GM19351 (cell line): ENCODE measurements around the gene C1QL4.
"Not testable (repeated sequence)": the region's sequence is repeated elsewhere in the genome, so short reads cannot be mapped to it uniquely, and the experiment has no call there.

Experiments used
- ATAC-seq: cut with Tn5 transposase; IDR thresholded peaks from one replicate; pipeline ENCODE4 v1.9.1; 2021; ENCODE audit warnings: mild to moderate bottlenecking, moderate library complexity; ENCODE audit not compliant: unreplicated experiment

The C1QL4 gene

DNA sequence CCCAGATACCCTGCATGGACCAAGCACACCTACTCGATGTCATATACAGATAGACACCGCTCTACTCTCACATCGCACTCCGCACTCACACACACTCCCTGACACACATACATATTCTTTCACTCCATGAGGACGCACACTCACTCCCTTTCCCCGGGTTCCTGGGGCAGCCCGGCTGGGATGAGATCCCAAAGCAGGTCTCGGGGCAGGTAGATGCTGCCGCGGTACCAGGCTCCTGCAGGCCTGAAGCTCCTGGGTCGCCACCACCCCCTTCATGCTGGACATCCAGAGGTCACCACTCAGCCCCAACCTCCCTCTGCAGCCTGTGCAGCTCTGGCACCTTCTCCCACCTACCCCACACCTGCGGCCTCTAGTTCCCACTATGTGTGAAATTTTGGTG lies 2.3 kb downstream of the C1QL4 start:
- ATAC-seq: no peak

GRCh38 chr12:49334226-49334625 lies 2.8 kb downstream of the C1QL4 start:
- no peak for ATAC-seq

- ATAC-seq: not testable (repeated sequence)
These were observed 3.2 kb downstream of the C1QL4 start for GRCh38 chr12:49333778-49334177.

DNA sequence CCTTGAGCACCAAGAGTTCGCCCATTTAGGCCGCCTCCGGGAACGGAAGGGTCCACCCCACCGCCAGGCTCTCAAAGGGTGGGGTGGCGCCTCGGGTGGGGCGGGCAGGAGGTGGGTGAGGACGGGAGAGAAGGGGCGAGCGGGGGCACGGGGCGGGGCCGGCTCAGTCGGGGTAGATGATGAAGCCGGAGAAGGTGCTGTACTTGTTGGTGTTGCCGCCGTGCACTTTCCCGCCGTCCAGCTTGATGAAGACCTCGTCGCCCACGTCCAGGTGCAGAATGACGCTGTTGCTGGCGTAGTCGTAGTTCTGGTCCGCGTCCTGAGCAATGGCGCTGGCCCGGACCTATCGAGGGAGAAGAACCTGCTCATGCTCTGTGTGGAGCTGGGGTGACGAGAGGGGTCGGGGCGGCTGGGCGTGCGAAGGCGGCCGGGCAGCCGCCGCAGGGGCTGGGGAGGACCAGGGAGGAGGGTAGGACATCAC lies 4.1 kb downstream of the C1QL4 start:
- no peak for ATAC-seq

DNA sequence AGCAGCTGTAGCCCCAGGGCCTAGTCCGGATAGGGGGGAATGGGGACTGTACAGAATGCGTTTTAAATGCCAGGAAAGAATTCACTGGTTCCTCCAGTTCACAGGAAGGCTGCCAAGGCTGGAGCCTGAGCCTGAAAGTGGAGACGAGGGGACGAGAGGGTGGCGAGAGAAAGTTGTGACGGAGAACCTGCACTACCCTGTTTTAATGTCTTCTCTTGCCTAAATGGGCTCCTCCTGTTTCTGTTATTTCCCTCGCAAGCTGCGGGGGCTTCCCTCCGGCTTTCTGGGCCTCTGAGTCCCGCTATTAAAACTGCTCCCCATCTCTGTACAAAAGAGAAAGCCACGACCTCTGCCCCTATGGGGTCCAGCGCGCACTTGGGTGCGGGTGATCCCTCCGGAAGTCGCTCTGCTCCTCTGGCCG lies 4.5 kb downstream of the C1QL4 start:
- no peak for ATAC-seq

DNA sequence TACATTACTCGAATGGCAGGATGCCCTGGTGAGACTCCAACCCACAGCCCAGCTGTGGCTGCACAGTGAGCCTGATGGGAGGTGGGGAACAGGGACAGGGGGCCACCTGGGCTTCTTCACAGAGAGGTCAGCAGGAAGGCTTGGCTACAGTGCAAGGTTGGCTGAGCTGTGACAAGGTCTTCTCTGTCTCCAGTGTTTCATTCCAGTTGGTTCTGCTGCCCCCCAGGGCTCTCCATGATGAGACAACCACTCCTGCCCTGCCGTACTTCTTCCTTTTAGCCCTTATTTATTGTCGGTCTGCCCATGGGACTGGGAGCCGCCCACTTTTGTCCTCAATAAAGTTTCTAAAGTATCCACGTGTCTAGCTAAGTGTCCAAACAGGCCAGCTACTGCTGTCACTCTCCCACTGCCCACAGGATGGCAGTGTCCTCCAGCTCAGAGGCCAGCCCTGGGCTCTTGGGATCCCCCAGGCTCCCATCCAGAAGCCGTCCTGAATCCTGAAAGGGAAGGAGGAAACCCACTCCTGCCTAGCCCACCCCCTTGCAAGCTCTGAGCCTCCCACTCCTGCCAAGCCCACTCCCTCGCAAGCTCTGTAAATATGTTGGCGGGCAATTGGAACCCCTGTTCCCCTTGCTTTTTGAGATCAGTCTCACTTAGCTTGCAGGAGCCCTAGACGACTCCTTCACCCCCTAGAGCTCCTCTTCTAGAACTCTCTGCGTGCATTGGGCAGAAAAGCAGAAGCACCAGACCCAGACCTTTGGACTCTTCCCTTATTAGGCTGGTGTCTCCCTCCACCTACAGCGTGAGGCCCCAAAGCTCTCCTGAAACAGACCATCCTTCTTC lies 5.4 kb downstream of the C1QL4 start:
- ATAC-seq: no peak

- ATAC-seq: no peak
These were observed 6.2 kb downstream of the C1QL4 start for GRCh38 chr12:49330631-49331379.

DNA sequence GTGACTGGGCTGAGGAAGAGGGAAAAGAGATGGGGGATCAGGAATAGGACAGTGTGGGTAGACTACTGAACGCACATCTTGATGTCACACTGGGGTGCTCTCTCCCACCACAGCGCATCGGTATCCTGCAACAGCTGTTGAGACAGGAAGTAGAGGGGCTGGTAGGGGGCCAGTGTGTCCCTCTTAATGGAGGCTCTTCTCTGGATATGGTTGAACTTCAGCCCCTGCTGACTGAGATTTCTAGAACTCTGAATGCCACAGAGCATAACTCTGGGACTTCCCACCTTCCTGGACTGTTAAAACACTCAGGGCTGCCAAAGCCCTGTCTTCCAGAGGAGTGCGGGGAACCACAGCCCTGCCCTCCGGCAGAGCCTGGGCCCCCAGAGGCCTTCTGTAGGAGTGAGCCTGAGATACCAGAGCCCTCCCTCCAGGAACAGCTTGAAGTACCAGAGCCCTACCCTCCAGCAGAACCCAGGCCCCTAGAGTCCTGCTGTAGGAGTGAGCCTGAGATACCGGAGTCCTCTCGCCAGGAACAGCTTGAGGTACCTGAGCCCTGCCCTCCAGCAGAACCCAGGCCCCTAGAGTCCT lies 6.9 kb downstream of the C1QL4 start:
- ATAC-seq: no peak

DNA sequence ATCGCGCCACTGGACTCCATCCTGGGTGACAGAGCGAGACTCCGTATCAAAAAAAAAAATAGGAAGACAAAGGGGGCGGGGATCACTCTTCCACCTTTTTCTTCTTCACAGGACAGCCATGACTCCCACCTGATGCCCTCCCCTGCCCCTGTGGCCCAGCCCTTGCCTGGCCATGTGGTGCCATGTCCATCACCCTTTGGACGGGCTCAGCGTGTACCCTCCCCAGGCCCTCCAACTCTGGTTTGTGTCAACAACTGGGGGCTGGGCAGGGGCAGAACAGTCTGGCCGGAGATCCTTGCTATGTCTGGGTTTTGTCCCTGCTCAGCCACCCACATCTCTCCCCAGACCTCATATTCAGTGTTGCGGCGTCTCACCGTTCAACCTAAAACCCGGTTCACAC lies 8.2 kb downstream of the C1QL4 start:
- ATAC-seq: no peak

GRCh38 chr12:49327887-49328286 lies 9.1 kb downstream of the C1QL4 start:
- no peak for ATAC-seq

- no peak for ATAC-seq
These were observed 9.6 kb downstream of the C1QL4 start for GRCh38 chr12:49327368-49327767.

- ATAC-seq: no peak
These were observed 11.4 kb downstream of the C1QL4 start for GRCh38 chr12:49325606-49326005.

DNA sequence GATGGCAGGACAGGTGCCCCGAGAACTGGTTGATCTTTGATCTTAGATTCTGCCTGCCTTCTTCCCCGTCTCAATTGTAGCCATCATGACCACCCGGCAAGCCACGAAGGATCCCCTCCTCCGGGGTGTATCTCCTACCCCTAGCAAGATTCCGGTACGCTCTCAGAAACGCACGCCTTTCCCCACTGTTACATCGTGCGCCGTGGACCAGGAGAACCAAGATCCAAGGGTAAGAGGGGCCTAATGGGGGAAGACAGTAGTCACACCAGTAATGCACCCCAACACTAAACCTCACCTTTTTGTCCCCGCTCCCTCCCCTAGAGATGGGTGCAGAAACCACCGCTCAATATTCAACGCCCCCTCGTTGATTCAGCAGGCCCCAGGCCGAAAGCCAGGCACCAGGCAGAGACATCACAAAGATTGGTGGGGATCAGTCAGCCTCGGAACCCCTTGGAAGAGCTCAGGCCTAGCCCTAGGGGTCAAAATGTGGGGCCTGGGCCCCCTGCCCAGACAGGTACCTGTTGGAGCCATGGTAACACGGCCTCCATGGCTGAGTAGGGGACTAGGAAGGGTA lies 13.4 kb downstream of the C1QL4 start:
- ATAC-seq: no peak

- ATAC-seq: peak; percentile 98
These were observed 14.1 kb downstream of the C1QL4 start, which contains the start of gene TROAP for GRCh38 chr12:49322708-49323523. Gene TROAP (plus strand): TSS chr12:49323255. CDS start chr12:49323609, 354 bp downstream.

GRCh38 chr12:49322367-49322707 lies 14.7 kb downstream of the C1QL4 start:
- ATAC-seq: no peak

- ATAC-seq: not testable (repeated sequence)
These were observed 16.4 kb downstream of the C1QL4 start for GRCh38 chr12:49320411-49321103.

DNA sequence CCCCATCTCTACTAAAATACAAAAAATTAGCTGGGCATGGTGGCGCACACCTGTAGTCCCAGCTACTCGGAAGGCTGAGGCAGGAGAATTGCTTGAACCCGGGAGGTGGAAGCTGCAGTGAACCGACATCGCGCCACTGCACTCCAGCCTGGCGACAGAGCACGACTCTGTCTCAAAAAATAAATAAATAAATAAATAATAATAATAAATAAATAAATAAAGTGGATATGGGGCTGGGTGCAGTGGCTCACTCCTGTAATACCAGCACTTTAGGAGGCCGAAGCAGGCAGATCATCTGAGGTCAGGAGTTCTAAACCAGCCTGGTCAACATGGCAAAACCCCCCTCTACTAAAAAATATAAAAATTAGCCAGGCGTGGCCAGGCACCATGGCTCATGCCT lies 19.9 kb downstream of the C1QL4 start:
- not testable (repeated sequence) for ATAC-seq

GRCh38 chr12:49314811-49315210 lies 22.2 kb downstream of the C1QL4 start:
- ATAC-seq: no peak

DNA sequence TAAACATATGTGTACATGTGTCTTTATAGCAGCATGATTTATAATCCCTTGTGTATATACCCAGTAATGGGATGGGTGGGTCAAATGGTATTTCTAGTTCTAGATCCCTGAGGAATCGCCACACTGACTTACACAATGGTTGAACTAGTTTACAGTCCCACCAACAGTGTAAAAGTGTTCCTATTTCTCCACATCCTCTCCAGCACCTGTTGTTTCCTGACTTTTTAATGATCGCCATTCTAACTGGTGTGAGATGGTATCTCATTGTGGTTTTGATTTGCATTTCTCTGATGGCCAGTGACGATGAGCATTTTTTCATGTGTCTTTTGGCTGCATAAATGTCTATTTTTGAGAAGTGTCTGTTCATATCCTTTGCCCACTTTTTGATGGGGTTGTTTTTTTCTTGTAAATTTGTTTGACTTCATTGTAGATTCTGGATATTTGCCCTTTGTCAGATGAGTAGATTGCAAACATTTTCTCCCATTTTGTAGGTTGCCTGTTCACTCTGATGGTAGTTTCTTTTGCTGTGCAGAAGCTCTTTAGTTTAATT lies 26.5 kb downstream of the C1QL4 start:
- not testable (repeated sequence) for ATAC-seq

- ATAC-seq: no peak
These were observed 27.6 kb downstream of the C1QL4 start for GRCh38 chr12:49309386-49309785.
